ENCODE measurements around the gene SPAG16.

Gene SPAG16

DNA sequence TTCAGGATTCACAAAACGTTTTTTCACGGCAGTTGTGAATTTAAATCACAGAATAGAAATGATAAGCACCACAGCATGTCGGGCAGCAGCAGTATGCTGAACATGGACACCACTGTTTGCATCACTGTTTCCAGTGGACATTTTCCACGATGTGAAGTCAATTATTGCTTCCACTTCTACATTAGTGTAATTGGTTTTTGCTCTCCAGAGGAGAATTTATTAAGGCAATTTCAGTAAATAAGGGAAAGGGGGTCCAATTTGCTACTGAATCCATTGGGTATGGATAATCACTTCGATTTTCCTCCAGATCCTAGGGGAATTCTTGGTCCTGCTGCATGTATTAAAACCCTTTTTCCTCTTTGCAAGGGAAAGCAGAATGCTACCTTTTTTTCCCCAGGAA lies 1096.4 kb downstream of the SPAG16 start:
- H3K27ac ChIP-seq (ENCODE audit: extremely low read depth, low read depth, low read length): no peak overlapping the region
- H3K4me3 ChIP-seq (ENCODE audit: low read depth, low read length): no peak overlapping the region
- CTCF ChIA-PET: no interaction called here
- TF ChIP-seq BCL11B (tag by site-specific recombination; IDR thresholded peaks at IDR 0.05; ENCODE audit: low read depth) (no peak), ZNF433 (tag by site-specific recombination; IDR thresholded peaks at IDR 0.05; ENCODE audit: low read depth) (no peak), HOXD13 (CRISPR knock-in tag; IDR thresholded peaks at IDR 0.05; ENCODE audit: borderline replicate concordance) (no peak), ZNF707 (tag by site-specific recombination; IDR thresholded peaks at IDR 0.05) (no peak), ZNF521 (tag by site-specific recombination; IDR thresholded peaks at IDR 0.05) (no peak), ZNF623 (tag by site-specific recombination; IDR thresholded peaks at IDR 0.05) (no peak), HOXC10 (CRISPR knock-in tag; IDR thresholded peaks at IDR 0.05) (no peak), ZNF146 (tag by site-specific recombination; IDR thresholded peaks at IDR 0.05) (no peak), REPIN1 (tag by site-specific recombination; IDR thresholded peaks at IDR 0.05; ENCODE audit: low read depth) (no peak), EGR2 (tag by site-specific recombination; IDR thresholded peaks at IDR 0.05; ENCODE audit: low read depth) (no peak), RBAK (tag by site-specific recombination; IDR thresholded peaks at IDR 0.05) (no peak), ZNF747 (tag by site-specific recombination; IDR thresholded peaks at IDR 0.05) (no peak), ZNF354C (tag by site-specific recombination; IDR thresholded peaks at IDR 0.05; ENCODE audit: borderline replicate concordance, low read depth) (no peak), ZNF792 (tag by site-specific recombination; IDR thresholded peaks at IDR 0.05) (no peak), ZNF248 (tag by site-specific recombination; IDR thresholded peaks at IDR 0.05) (no peak), ZNF561 (tag by site-specific recombination; IDR thresholded peaks at IDR 0.05; ENCODE audit: borderline replicate concordance) (no peak)
- TF ChIP-seq, protein P1, sequence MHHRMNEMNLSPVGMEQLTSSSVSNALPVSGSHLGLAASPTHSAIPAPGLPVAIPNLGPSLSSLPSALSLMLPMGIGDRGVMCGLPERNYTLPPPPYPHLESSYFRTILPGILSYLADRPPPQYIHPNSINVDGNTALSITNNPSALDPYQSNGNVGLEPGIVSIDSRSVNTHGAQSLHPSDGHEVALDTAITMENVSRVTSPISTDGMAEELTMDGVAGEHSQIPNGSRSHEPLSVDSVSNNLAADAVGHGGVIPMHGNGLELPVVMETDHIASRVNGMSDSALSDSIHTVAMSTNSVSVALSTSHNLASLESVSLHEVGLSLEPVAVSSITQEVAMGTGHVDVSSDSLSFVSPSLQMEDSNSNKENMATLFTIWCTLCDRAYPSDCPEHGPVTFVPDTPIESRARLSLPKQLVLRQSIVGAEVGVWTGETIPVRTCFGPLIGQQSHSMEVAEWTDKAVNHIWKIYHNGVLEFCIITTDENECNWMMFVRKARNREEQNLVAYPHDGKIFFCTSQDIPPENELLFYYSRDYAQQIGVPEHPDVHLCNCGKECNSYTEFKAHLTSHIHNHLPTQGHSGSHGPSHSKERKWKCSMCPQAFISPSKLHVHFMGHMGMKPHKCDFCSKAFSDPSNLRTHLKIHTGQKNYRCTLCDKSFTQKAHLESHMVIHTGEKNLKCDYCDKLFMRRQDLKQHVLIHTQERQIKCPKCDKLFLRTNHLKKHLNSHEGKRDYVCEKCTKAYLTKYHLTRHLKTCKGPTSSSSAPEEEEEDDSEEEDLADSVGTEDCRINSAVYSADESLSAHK (tag by site-specific recombination; IDR thresholded peaks at IDR 0.05): no peak
- TF ChIP-seq, protein P2, sequence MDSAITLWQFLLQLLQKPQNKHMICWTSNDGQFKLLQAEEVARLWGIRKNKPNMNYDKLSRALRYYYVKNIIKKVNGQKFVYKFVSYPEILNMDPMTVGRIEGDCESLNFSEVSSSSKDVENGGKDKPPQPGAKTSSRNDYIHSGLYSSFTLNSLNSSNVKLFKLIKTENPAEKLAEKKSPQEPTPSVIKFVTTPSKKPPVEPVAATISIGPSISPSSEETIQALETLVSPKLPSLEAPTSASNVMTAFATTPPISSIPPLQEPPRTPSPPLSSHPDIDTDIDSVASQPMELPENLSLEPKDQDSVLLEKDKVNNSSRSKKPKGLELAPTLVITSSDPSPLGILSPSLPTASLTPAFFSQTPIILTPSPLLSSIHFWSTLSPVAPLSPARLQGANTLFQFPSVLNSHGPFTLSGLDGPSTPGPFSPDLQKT (IDR thresholded peaks at IDR 0.05; ENCODE audit: borderline replicate concordance, low read depth, low read length): no peak
- TF ChIP-seq, protein P3, sequence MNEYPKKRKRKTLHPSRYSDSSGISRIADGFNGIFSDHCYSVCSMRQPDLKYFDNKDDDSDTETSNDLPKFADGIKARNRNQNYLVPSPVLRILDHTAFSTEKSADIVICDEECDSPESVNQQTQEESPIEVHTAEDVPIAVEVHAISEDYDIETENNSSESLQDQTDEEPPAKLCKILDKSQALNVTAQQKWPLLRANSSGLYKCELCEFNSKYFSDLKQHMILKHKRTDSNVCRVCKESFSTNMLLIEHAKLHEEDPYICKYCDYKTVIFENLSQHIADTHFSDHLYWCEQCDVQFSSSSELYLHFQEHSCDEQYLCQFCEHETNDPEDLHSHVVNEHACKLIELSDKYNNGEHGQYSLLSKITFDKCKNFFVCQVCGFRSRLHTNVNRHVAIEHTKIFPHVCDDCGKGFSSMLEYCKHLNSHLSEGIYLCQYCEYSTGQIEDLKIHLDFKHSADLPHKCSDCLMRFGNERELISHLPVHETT (tag by site-specific recombination; IDR thresholded peaks at IDR 0.05): no peak
- no peaks in the 10 kb centered on the region for H3K9me3 ChIP-seq (ENCODE audit: control insufficient read depth, insufficient read depth, low read depth, low read length)
- H3K4me1 ChIP-seq (ENCODE audit: control insufficient read depth, insufficient read depth, low read length): no peaks in the 10 kb centered on the region
- POLR2A ChIA-PET: no interaction called here
- no peaks in the 10 kb centered on the region for H3K36me3 ChIP-seq (ENCODE audit: control insufficient read depth in 2 of 2, insufficient read depth in 1 of 2, low read length in 2 of 2)

DNA sequence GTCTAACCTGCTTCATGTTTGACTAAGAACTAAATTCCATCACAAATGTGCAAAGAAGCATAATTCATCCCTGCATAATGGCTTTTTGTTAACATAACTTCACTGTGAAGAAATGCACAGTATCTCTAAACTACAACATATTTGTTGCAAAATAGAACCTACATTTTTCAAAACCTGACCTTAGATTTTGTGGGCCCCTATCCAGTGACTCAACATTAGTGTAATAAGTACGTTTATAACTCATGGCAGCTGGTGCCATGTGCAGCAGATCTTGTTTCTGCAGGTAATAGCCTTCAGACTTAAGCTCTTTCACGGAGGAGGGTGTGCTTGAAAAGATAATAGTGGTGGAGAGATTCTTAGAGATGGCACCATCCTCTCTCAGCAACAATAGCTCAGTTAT lies 1098.0 kb downstream of the SPAG16 start:
- Histone ChIP-seq H3K4me3 (ENCODE audit: low read depth, low read length) (no peak overlapping the region), H3K4me1 (ENCODE audit: control insufficient read depth, insufficient read depth, low read length) (no peaks in the 10 kb centered on the region), H3K27ac (ENCODE audit: extremely low read depth, low read depth, low read length) (no peak overlapping the region), H3K36me3 (ENCODE audit: control insufficient read depth in 2 of 2, insufficient read depth in 1 of 2, low read length in 2 of 2) (no peaks in the 10 kb centered on the region), H3K9me3 (ENCODE audit: control insufficient read depth, insufficient read depth, low read depth, low read length) (no peaks in the 10 kb centered on the region)
- CTCF ChIA-PET: no interaction called here
- POLR2A ChIA-PET: no interaction called here
- TF ChIP-seq ZNF248 (tag by site-specific recombination; IDR thresholded peaks at IDR 0.05): no peak
- TF ChIP-seq MZF1 (tag by site-specific recombination; IDR thresholded peaks at IDR 0.05; ENCODE audit: borderline replicate concordance): no peak
- TF ChIP-seq ZNF624 (tag by site-specific recombination; IDR thresholded peaks at IDR 0.05): no peak
- no peak for TF ChIP-seq ZNF514 (tag by site-specific recombination; IDR thresholded peaks at IDR 0.05)
- TF ChIP-seq ZNF394 (tag by site-specific recombination; IDR thresholded peaks at IDR 0.05; ENCODE audit: borderline replicate concordance): no peak
